Aorta (tissue), 5 donors: ENCODE measurements around the gene PCYOX1L. TPM values are rescaled to one million over a fixed set of nuclear protein-coding genes. Genes with fewer than 3 reads are reported as not detected.

Experiments used
- ATAC-seq: fragments of 200-7000 bp; cut with Tn5 transposase; one replicate; pipeline ENCODE4 v1.9.1; 2022; ENCODE audit warnings: moderate library complexity; ENCODE audit not compliant: low FRiP score
- DNase-seq, 2 donors: peaks; one replicate each; pipeline ENCODE4 v3.0.0-alpha.2; 2020
- H3K27ac ChIP-seq, 2 donors: one replicate each; pipeline ENCODE4 v1.5.1; 2013; ENCODE audit warnings: low read length in 2 of 2, mild to moderate bottlenecking in 2 of 2, moderate library complexity in 2 of 2, control low read depth in 1 of 2, inconsistent platforms in 1 of 2, low read depth in 1 of 2
- H3K27me3 ChIP-seq, 2 donors: one replicate each; pipeline ENCODE4 v1.6.1; 2013; ENCODE audit warnings: control low read depth in 1 of 2, low read length in 1 of 2, mild to moderate bottlenecking in 1 of 2, moderate library complexity in 1 of 2; ENCODE audit not compliant: insufficient read depth in 2 of 2, control insufficient read depth in 1 of 2
- H3K36me3 ChIP-seq, 2 donors: one replicate each; pipeline ENCODE4 v1.6.1; 2013; ENCODE audit warnings: control low read depth in 1 of 2, low read length in 1 of 2, mild to moderate bottlenecking in 1 of 2; ENCODE audit not compliant: insufficient read depth in 2 of 2, control insufficient read depth in 1 of 2
- H3K4me1 ChIP-seq, 2 donors: one replicate each; pipeline ENCODE4 v1.6.1; 2013; ENCODE audit warnings: low read length in 2 of 2, control low read depth in 1 of 2, mild to moderate bottlenecking in 1 of 2, moderate library complexity in 1 of 2; ENCODE audit not compliant: insufficient read depth in 2 of 2, control insufficient read depth in 1 of 2
- H3K4me3 ChIP-seq, 2 donors: one replicate each; pipeline ENCODE4 v1.5.1; 2013; ENCODE audit warnings: low read length in 2 of 2, control low read depth in 1 of 2, mild to moderate bottlenecking in 1 of 2
- H3K9me3 ChIP-seq: one replicate; pipeline ENCODE4 v1.6.1; 2013; ENCODE audit warnings: mild to moderate bottlenecking, low read length; ENCODE audit not compliant: control insufficient read depth
- WGBS, 2 donors: extraction: QIAGEN DNeasy Blood & Tissue Kit; methylation state at CpG; one replicate each; pipeline ENCODE4 v1.1.7; 2013; 5-methylcytosine and 5-hydroxymethylcytosine counted together
- intact Hi-C, 2 donors: fragments of 100-400 bp; cut with DNase I; formaldehyde crosslinking; loops; one replicate each; pipeline versions ENCODE4 v1.14.2 to v1.15.0; 2022
- polyA plus RNA-seq, 2 donors: library from polyadenylated mRNA; stranded (reverse); fragments of 200-250 nt; gene quantifications; one replicate each; pipeline ENCODE4 v1.2.3, GENCODE V29; 2013
- total RNA-seq, 2 donors: library from RNA; stranded (reverse); fragmentation: NEBNext Ultra II Directional; extraction: Animal tissue kit (Norgen Biotek cat#: 25700); gene quantifications; one replicate each; pipeline ENCODE4 v1.2.1, GENCODE V29; 2021
- donor health status: healthy with polysubstance abuse.
- donor health status: Bipolar disorder and iron deficiency.
- donor health status: DM: no; HTN: no; CAD: no.
- donor health status: DM: no; HTN: no; CAD: no.
- donor health status: DM: yes; HTN: yes; CAD: no.

The PCYOX1L gene
- total and polyA plus RNA-seq, 4 donors = 3.1 to 9.2 (median 4.2) TPM

DNA sequence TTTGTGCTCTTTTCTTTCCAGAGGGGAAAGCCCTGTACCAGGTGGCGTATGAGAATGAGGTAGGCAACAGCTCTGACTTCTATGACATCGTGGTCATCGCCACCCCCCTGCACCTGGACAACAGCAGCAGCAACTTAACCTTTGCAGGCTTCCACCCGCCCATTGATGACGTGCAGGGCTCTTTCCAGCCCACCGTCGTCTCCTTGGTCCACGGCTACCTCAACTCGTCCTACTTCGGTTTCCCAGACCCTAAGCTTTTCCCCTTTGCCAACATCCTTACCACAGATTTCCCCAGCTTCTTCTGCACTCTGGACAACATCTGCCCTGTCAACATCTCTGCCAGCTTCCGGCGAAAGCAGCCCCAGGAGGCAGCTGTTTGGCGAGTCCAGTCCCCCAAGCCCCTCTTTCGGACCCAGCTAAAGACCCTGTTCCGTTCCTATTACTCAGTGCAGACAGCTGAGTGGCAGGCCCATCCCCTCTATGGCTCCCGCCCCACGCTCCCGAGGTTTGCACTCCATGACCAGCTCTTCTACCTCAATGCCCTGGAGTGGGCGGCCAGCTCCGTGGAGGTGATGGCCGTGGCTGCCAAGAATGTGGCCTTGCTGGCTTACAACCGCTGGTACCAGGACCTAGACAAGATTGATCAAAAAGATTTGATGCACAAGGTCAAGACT is 10.3 kb downstream of the PCYOX1L start:
- WGBS, 2 donors = 61 to 64% methylated on average over 22 of the region's 22 CpGs
- H3K27ac ChIP-seq = peak overlapping the region in 1 of 2 donors; percentile 35
- intact Hi-C loops = loop anchor here (5.0 kb wide), 2 partner anchors 64 to 194 kb away; no protein-coding TSS in a partner anchor
- H3K27me3 ChIP-seq = no peaks in the 10 kb centered on the region
- no peak for ATAC-seq
- H3K9me3 ChIP-seq = no peaks in the 10 kb centered on the region
- no peak for DNase-seq
- peaks cover 0 to 3% of the 10 kb centered on the region in 2 donors for H3K4me1 ChIP-seq
- H3K4me3 ChIP-seq = no peak overlapping the region
- H3K36me3 ChIP-seq = no peaks in the 10 kb centered on the region

DNA sequence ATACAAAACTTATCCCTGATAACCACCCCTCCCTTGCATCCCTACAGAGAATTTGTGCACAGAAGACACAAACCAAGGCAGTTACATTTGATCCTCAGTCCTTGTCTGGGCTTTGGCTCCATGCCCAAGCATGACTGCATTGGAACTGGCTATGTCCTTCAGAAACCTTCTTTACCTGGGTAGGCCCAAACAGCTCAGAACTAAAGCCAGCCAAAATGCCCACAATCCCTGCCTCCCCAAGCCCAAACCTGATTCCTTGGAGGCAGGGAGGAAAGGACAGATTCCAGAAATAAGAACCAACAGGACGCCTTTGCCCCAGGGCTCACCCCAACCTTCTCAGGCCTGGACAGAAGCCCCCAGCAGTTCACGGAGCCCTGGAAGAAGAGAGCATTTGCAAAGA is 13.0 kb downstream of the PCYOX1L start:
- ATAC-seq (no peak), DNase-seq (no peak)
- Histone ChIP-seq H3K9me3 (no peaks in the 10 kb centered on the region), H3K4me3 (no peak overlapping the region), H3K4me1 (peaks cover 0 to 3% of the 10 kb centered on the region in 2 donors), H3K36me3 (no peaks in the 10 kb centered on the region), H3K27ac (peak overlapping the region; percentile 79 to 80), H3K27me3 (no peaks in the 10 kb centered on the region)
- intact Hi-C loops = no loop called here
- 15 to 30% methylated on average over 2 of the region's 2 CpGs for WGBS, 2 donors

GRCh38 chr5:149371296-149371962 is 13.6 kb downstream of the PCYOX1L start:
- ATAC-seq (peak; percentile 73), DNase-seq (peak in 1 of 2 donors; percentile 85)
- intact Hi-C loops = no loop called here
- H3K27ac ChIP-seq = peak overlapping the region; percentile 79 to 80
- H3K4me1 ChIP-seq = peaks cover 0 to 3% of the 10 kb centered on the region in 2 donors
- no peaks in the 10 kb centered on the region for H3K36me3 ChIP-seq
- no peaks in the 10 kb centered on the region for H3K9me3 ChIP-seq
- 29 to 41% methylated on average over 12 of the region's 12 CpGs for WGBS, 2 donors
- no peak overlapping the region for H3K4me3 ChIP-seq
- no peaks in the 10 kb centered on the region for H3K27me3 ChIP-seq

DNA sequence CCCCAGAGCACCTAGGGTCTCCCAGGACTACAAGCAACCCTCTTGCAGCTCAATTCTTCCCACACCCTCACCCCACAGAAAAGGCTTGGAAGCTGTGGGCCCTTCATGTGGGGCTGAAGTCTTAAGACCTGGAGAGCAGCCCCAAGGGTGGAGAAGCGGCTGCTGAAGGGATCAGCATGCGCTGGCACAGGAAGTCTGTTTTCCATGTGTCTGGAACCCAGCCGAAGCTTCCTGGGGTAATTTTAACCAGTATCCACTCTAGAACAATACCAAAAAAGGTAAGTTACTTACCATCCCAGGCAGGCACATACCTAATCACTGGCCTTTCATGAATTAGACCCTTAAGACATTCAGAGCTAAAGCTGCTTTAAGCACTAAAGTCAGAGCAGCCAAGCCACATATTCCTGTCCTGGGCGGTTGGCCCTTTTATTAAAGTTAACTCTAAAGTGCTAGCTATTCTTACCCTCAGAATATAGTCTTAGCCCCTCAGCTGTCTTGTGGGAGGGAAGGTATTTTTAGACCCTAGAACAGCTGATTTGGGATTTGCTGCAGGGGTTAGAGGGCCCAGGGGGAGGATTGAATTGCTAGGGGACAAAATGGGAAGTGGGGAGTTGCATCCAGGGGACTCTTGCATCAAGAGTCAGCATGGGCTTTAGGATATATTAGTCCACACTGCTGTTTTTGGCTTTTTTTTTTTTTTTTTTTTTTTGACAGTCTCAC is 14.4 kb downstream of the PCYOX1L start:
- peaks cover 0 to 3% of the 10 kb centered on the region in 2 donors for H3K4me1 ChIP-seq
- intact Hi-C loops = no loop called here
- peak overlapping the region; percentile 79 to 80 for H3K27ac ChIP-seq
- H3K36me3 ChIP-seq = no peaks in the 10 kb centered on the region
- H3K9me3 ChIP-seq = no peaks in the 10 kb centered on the region
- H3K4me3 ChIP-seq = no peak overlapping the region
- DNase-seq (no peak), ATAC-seq (no peak)
- H3K27me3 ChIP-seq = no peaks in the 10 kb centered on the region
- 9 to 14% methylated on average over 4 of the region's 4 CpGs for WGBS, 2 donors

DNA sequence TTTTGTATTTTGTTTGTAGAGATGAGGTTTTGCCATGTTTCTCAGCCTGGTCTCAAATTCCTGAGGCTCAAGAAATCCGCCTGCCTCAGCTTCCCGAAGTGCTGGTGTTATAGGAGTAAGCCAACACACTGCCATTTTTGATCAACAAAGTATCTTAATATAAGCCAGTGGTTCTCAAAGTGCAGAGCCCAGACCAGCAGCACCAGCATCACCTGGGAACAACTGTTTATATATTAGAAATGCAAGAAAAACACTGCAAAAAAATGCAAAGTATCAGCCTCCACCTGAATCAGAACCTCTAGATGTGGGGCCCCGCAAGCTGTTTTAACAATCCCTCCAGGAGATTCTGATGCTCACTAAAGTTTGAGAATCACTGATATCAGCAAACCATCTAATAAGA is 15.1 kb downstream of the PCYOX1L start:
- ATAC-seq (no peak), DNase-seq (no peak)
- Histone ChIP-seq H3K4me3 (no peak overlapping the region), H3K4me1 (peaks cover 0 to 3% of the 10 kb centered on the region in 2 donors), H3K9me3 (no peaks in the 10 kb centered on the region), H3K27me3 (no peaks in the 10 kb centered on the region), H3K36me3 (no peaks in the 10 kb centered on the region), H3K27ac (peak overlapping the region; percentile 45 to 80)
- WGBS, 2 donors = 71 to 75% methylated on average over 3 of the region's 3 CpGs
- intact Hi-C loops = no loop called here

- intact Hi-C loops = no loop called here
- ATAC-seq (no peak), DNase-seq (no peak)
- 92 to 94% methylated on average over 20 of the region's 20 CpGs for WGBS, 2 donors
- H3K4me3 ChIP-seq = no peak overlapping the region
- no peak overlapping the region for H3K27ac ChIP-seq
- H3K9me3 ChIP-seq = no peaks in the 10 kb centered on the region
- H3K36me3 ChIP-seq = no peaks in the 10 kb centered on the region
- no peaks in the 10 kb centered on the region for H3K27me3 ChIP-seq
- peaks cover 0 to 3% of the 10 kb centered on the region in 2 donors for H3K4me1 ChIP-seq
These were observed 16.5 kb downstream of the PCYOX1L start for GRCh38 chr5:149374303-149374702.

GRCh38 chr5:149374801-149375200 is 17.0 kb downstream of the PCYOX1L start:
- peaks cover 0 to 3% of the 10 kb centered on the region in 2 donors for H3K4me1 ChIP-seq
- DNase-seq (no peak), ATAC-seq (no peak)
- no peak overlapping the region for H3K27ac ChIP-seq
- 73% methylated on average over 3 of the region's 3 CpGs for WGBS, 2 donors
- no peaks in the 10 kb centered on the region for H3K9me3 ChIP-seq
- H3K4me3 ChIP-seq = no peak overlapping the region
- H3K36me3 ChIP-seq = no peaks in the 10 kb centered on the region
- H3K27me3 ChIP-seq = no peaks in the 10 kb centered on the region
- intact Hi-C loops = no loop called here

DNA sequence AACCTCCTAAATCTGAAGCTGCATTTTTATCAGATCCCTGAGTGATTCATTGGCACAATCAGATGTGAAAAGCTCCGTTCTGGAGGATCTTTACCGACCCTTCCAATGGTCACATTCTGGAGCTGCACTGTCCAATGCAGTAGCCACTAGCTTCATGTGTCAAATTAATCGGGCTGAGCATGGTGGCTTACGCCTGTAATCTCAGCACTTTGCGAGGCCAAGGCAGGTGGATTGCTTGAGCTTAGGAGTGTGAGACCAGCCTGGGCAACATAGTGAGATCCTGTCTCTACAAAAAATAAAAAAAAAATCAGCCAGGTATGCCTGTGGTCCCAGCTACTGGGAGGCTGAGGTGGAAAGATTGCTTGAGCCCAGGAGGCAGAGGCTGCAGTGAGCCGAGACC is 17.6 kb downstream of the PCYOX1L start:
- peaks cover 0 to 3% of the 10 kb centered on the region in 2 donors for H3K4me1 ChIP-seq
- no peak overlapping the region for H3K27ac ChIP-seq
- no peaks in the 10 kb centered on the region for H3K27me3 ChIP-seq
- no peak overlapping the region for H3K4me3 ChIP-seq
- ATAC-seq = no peak
- no peaks in the 10 kb centered on the region for H3K9me3 ChIP-seq
- no peaks in the 10 kb centered on the region for H3K36me3 ChIP-seq
- intact Hi-C loops = no loop called here
- WGBS, 2 donors = 80 to 84% methylated on average over 6 of the region's 6 CpGs
- DNase-seq = no peak
